Stimulated activated memory B cell treated with anti-CD40 and anti-IgM and Interleukin-4, amounts not matched to agents 10 μg/mL and 1 μg/mL and 100 μg/mL, for 72 hours (primary cell): ENCODE measurements around the gene UEVLD.
"Not testable (repeated sequence)": the region's sequence is repeated elsewhere in the genome, so short reads cannot be mapped to it uniquely, and the experiment has no call there.

Experiments
- ATAC-seq: fragments of 150-1000 bp; cut with Tn5 transposase; 2 replicates; pipeline ENCODE4 v1.10.0; 2021
- H3K27ac Mint-ChIP-seq: one replicate; pipeline ENCODE4 v1.8.0; 2022; ENCODE audit warnings: mild to moderate bottlenecking, mixed read lengths
- H3K27me3 Mint-ChIP-seq: one replicate; pipeline ENCODE4 v1.8.0; 2022; ENCODE audit warnings: mixed read lengths
- H3K36me3 Mint-ChIP-seq: one replicate; pipeline ENCODE4 v1.8.0; 2022; ENCODE audit warnings: mixed read lengths
- H3K4me1 Mint-ChIP-seq: one replicate; pipeline ENCODE4 v1.8.0; 2022; ENCODE audit warnings: mixed read lengths
- H3K4me3 Mint-ChIP-seq: one replicate; pipeline ENCODE4 v1.8.0; 2022; ENCODE audit warnings: mild to moderate bottlenecking, moderate library complexity, mixed read lengths
- H3K9me3 Mint-ChIP-seq: one replicate; pipeline ENCODE4 v1.8.0; 2022; ENCODE audit warnings: mixed read lengths

Gene UEVLD

DNA sequence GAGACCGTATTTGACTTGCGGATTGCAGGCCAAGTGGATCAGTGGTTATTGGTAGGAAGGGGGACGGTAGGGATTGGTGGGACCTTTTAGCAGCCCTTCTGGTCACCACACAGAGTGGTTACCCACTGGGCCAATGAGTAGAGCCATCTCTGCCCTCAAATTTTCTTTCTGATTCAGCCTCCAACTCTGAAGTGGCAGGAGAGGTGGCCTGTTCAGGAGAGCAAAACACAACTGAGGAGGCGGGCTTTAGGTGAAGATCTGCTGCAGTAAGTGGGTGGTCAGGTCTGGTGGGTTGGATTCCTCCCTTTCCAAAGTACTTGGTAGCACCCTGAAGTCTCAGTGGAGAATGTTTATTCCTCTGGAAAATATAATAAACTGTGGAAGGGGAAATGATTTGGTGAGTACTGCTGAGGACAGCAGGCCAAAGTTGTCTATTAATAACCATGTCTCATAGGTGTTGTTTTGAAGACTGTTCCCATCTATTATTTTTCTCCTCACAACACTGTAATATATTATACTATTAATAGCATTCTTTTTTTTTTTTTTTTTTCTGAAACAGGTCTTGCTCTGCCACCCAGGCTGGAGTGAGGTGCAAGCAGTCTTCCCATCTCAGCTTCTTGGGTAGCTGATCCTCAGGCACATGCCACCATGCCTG lies 12.5 kb upstream of the UEVLD start:
- no peaks in the 10 kb centered on the region for H3K27me3 Mint-ChIP-seq
- no peak for ATAC-seq
- no peak overlapping the region for H3K27ac Mint-ChIP-seq
- no peaks in the 10 kb centered on the region for H3K9me3 Mint-ChIP-seq
- no peak overlapping the region for H3K4me3 Mint-ChIP-seq
- H3K36me3 Mint-ChIP-seq: peaks cover 17% of the 10 kb centered on the region
- no peaks in the 10 kb centered on the region for H3K4me1 Mint-ChIP-seq

DNA sequence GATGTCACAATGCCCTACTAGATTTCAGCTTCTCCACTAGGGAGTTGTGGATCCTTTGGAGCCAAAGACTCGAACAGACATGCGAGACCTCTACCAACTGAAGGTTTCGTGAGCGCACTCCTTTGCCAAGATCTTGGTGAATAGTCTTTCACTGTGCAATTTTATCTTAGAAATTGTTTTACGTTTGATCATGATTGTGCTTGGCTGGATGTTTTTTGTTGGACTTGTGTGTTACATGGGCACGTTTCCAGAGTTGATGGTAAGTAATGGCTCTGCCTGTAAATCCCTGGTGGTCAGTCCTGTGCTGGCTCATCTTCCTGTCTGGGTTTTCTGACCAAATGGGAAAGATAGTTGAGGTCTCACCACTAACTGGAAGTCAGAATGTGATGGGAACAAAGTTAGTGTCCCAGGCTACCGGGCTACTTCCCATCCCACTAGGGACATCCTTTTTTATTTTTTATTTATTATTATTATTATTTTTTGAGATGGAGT lies 11.3 kb upstream of the UEVLD start, which contains the start of gene MISFA:
MISFA (plus strand) TSS at position 51 of the 492 bp plus-strand sequence; CDS start at position 191, 140 bp downstream.
- H3K27me3 Mint-ChIP-seq: no peaks in the 10 kb centered on the region
- no peaks in the 10 kb centered on the region for H3K4me1 Mint-ChIP-seq
- no peaks in the 10 kb centered on the region for H3K9me3 Mint-ChIP-seq
- no peak within 1 kb of the TSS for H3K27ac Mint-ChIP-seq
- H3K4me3 Mint-ChIP-seq: no peak within 1 kb of the TSS
- peaks cover 15% of the 10 kb centered on the region for H3K36me3 Mint-ChIP-seq
- no peak for ATAC-seq

DNA sequence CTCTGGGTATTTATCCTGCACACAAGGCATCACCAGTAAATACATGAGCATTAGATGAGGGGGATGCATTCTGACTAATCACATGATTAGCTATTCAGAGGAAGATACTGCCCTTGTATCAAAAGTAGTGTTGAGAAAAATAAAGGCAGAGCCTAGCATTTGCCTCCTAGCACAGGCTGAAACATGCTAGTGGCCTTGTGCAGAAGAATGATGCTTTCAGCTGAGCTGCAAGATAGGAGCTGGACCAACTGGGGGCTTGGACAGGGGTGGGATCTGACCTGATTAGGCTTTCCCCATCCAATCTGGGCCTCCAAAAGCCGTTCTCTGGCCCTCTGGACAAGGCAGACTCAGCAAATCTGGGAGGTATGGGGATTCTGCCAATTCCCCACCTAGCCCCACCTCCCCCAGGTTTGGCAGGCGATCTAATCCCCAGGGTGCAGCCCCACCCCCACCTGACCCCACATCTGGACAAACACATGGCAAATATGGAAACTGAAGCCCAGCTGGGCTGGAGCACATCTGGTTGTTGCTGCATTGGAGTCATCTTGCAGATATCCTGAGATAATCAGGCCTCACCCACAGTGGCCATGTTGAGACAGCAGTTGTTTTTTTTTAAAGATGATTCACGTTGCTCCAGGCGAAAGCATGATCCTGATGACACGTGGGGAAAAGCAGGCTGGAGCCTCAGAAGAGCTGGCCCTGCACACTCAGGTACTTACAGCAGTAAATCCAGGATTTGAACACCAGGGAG lies 6.6 kb upstream of the UEVLD start:
- H3K9me3 Mint-ChIP-seq: no peaks in the 10 kb centered on the region
- peaks cover 8% of the 10 kb centered on the region for H3K4me1 Mint-ChIP-seq
- no peak for ATAC-seq
- peaks cover 15% of the 10 kb centered on the region for H3K36me3 Mint-ChIP-seq
- no peak overlapping the region for H3K4me3 Mint-ChIP-seq
- no peaks in the 10 kb centered on the region for H3K27me3 Mint-ChIP-seq
- H3K27ac Mint-ChIP-seq: no peak overlapping the region

DNA sequence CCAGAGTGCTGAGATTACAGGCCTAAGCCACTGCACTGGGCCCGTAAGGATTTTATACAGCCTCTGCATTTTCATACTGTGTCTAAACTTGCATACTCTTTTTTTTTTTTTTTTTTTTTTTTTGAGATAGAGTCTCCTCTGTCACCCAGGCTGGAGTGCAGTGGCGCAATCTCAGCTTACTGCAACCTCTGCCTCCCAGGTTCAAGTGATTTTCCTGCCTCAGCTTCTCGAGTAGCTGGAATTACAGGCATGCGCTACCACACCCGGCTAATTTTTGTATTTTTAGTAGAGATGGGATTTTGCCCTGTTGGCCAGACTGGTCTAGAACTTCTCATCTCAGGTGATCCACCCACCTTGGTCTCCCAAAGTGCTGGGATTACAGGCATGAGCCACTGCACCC lies 5.6 kb upstream of the UEVLD start:
- not testable (repeated sequence) for ATAC-seq, H3K4me3 Mint-ChIP-seq, H3K27me3 Mint-ChIP-seq, H3K27ac Mint-ChIP-seq, H3K9me3 Mint-ChIP-seq, H3K4me1 Mint-ChIP-seq
- peaks cover 15% of the 10 kb centered on the region for H3K36me3 Mint-ChIP-seq

DNA sequence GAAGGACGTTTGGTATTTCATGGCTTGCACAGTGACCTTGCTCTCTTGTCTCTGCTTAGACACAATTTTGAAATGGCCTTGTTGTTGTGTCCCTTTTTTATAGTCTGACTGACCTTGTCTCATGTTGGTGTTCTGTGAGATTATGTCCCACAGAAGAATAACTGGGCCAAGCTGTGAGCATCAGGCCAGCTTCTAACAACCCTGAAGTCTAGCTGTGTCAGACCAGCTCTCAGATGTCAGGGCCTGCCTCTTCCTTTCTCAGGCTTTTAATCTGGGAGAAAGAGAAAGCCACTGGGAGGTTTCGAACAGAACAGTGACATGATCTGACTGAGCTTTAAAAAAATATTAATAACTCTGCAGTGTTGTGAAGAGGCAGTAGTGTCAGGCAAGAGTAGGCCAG lies 2.0 kb upstream of the UEVLD start:
- Mint-ChIP-seq H3K4me3 (no peak overlapping the region), H3K9me3 (no peaks in the 10 kb centered on the region), H3K27ac (no peak overlapping the region), H3K4me1 (peaks cover 8% of the 10 kb centered on the region), H3K36me3 (no peaks in the 10 kb centered on the region), H3K27me3 (no peaks in the 10 kb centered on the region)
- no peak for ATAC-seq

DNA sequence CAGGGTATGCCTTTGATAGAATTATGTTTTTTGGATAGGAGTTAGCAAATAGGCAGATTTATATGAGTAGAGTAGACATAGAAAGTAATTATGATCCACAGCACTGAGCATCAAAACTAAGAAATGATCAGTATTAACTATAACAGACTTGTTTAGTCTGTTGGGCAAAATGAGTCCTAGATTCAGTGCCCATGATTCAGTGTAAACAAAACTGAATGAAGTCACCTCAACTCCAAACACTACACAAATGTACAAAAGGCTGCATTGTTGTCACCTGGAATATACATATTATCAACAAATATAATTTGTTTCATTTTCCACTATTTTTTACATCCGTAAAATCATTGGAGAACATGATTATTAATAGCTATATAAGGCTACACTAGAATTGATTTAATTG lies 6.7 kb downstream of the UEVLD start:
- Mint-ChIP-seq H3K9me3 (no peaks in the 10 kb centered on the region), H3K4me3 (no peak overlapping the region), H3K4me1 (peaks cover 6% of the 10 kb centered on the region), H3K36me3 (peaks cover 21% of the 10 kb centered on the region), H3K27me3 (no peaks in the 10 kb centered on the region), H3K27ac (no peak overlapping the region)
- ATAC-seq: no peak

DNA sequence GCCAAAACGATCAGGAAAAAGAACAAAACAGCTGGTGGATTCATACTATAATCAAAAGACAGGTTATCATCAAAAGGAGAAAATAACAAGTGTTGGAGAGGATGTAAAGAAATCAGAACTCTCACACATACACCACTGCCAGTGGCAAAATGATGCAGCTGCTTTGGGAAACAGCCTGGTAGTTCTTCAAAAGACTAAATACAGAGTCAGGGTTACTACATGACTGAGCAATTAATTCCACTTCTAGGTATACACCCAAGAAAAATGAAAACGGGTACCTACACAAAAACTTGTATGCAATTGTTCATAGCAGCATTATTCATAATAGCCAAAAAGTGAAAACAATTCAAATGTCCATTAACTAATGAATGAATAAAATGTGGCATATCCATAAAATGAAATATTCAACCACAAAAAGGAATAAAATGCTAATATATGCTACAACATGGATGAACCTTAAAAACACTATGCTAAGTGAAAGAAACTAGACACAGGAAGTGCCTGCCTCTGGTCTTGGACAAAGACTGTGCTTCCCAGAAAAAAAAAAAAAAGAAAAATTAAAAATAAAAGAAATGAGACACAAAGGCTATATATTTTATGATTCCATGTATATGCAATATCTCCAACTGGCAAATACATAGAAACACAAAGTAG lies 8.3 kb downstream of the UEVLD start:
- no peak for ATAC-seq
- H3K36me3 Mint-ChIP-seq: peaks cover 31% of the 10 kb centered on the region
- H3K27me3 Mint-ChIP-seq: no peaks in the 10 kb centered on the region
- H3K9me3 Mint-ChIP-seq: no peaks in the 10 kb centered on the region
- H3K27ac Mint-ChIP-seq: no peak overlapping the region
- no peak overlapping the region for H3K4me3 Mint-ChIP-seq
- H3K4me1 Mint-ChIP-seq: peaks cover 6% of the 10 kb centered on the region

DNA sequence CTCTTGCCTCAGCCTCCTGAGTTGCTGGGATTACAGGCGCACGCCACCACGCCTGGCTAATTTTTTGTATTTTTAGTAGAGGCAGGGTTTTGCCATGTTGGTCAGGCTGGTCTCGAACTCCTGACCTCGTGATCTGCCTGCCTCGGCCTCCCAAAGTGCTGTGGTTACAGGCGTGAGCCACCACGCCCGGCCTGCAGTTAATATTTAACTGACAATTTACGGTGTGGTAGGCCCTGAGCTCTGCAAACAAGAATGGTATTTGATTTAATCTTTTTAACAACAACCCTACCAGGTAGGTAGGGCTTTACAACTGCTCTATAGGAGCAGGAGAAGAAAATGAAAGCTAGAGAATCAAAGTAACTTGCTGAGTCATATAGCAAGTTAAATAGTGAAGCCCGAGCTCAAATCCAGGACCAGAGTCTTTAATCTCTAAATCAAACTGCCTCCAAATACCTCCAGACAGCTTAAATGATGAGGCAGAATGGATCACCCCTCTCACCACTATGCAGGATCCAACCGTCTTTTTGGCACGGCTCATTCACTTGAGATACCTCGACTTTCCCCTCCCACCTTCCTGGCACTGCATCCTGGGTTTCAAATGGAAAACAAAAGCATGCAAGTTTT lies 9.4 kb downstream of the UEVLD start:
- Mint-ChIP-seq H3K4me3 (no peak overlapping the region), H3K27me3 (no peaks in the 10 kb centered on the region), H3K27ac (no peak overlapping the region), H3K36me3 (peaks cover 32% of the 10 kb centered on the region), H3K4me1 (peaks cover 6% of the 10 kb centered on the region), H3K9me3 (no peaks in the 10 kb centered on the region)
- ATAC-seq: no peak

DNA sequence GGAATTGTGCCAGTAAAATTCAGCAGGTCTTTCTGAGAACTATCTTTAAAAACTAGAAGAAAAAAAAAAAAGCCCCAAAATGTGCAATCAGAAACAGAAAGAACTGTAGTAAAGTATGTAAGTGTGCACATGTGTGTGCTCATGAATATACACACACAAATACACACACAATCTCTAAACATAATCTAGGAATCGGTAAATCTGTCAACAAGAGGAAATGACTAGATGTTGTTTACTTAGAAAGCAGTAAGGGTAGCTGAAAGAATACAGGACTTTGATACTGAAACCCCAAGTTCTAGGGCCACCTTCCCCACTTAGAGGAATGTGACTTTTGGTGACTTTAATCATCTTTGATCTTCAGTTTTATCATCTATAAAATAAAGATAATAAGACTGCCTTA lies 13.2 kb downstream of the UEVLD start:
- Mint-ChIP-seq H3K27me3 (no peaks in the 10 kb centered on the region), H3K4me1 (no peaks in the 10 kb centered on the region), H3K4me3 (no peak overlapping the region), H3K36me3 (peaks cover 52% of the 10 kb centered on the region), H3K27ac (no peak overlapping the region), H3K9me3 (no peaks in the 10 kb centered on the region)
- no peak for ATAC-seq

DNA sequence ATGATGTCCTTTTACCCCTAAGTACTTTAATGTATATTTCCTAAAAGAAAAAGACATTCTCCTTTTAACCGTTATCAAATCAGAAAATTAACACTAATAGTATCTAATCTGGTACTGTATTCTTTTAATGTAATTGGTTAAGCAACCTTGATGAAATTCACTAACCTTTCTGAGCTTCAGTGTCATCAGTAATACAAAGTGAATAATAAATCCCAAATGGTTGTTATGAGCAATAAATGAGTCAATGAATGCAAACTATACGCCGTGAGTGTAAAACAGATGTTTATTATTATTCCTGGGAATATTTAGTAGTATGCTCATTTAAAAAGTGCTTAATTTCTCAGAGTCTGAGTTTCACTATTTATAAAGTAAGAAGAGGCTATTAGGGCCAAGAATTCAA lies 21.5 kb downstream of the UEVLD start:
- no peak overlapping the region for H3K27ac Mint-ChIP-seq
- ATAC-seq: no peak
- H3K27me3 Mint-ChIP-seq: no peaks in the 10 kb centered on the region
- no peak overlapping the region for H3K4me3 Mint-ChIP-seq
- H3K9me3 Mint-ChIP-seq: no peaks in the 10 kb centered on the region
- no peaks in the 10 kb centered on the region for H3K4me1 Mint-ChIP-seq
- H3K36me3 Mint-ChIP-seq: peaks cover 14% of the 10 kb centered on the region

DNA sequence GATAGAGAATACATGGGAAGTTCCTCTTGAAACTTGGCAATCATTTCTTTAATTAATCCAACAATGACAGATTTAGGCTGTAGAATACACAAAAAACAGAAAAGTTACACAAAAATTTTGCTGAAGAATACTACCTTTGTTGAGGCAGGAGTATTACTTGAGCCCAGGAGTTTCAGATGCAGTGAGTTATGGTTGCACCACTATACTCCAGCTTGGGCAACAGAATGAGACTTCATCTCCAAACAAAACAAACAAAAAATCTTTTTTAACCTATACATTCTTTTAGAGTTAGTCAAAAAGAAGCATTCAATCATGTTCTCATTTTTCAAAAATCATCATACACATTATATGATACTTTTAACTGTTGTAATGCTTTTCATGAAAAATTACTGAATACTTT lies 22.1 kb downstream of the UEVLD start:
- Mint-ChIP-seq H3K36me3 (peaks cover 11% of the 10 kb centered on the region), H3K4me3 (no peak overlapping the region), H3K27ac (no peak overlapping the region), H3K9me3 (no peaks in the 10 kb centered on the region), H3K27me3 (no peaks in the 10 kb centered on the region), H3K4me1 (no peaks in the 10 kb centered on the region)
- no peak for ATAC-seq

DNA sequence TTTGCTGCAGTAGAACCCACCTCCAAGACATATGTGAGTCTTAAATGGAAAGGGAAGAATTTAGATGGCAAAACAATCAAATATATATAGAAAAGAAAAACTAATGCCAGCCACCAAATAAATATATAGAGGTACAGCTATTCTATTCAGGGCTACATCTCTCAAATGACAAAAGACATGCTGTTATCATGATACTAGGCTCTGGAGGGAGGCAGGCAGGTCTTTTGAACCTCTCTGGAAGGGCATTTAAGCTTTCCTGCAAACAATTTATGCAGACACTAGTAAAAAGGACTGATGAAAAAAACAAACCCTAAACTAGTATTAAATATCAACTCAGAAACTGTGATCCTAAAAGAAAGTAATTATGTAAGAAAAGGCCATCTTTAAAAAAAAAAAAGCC lies 24.4 kb downstream of the UEVLD start:
- no peaks in the 10 kb centered on the region for H3K9me3 Mint-ChIP-seq
- no peak overlapping the region for H3K4me3 Mint-ChIP-seq
- ATAC-seq: no peak
- H3K27ac Mint-ChIP-seq: no peak overlapping the region
- H3K27me3 Mint-ChIP-seq: no peaks in the 10 kb centered on the region
- H3K36me3 Mint-ChIP-seq: peaks cover 17% of the 10 kb centered on the region
- no peaks in the 10 kb centered on the region for H3K4me1 Mint-ChIP-seq

DNA sequence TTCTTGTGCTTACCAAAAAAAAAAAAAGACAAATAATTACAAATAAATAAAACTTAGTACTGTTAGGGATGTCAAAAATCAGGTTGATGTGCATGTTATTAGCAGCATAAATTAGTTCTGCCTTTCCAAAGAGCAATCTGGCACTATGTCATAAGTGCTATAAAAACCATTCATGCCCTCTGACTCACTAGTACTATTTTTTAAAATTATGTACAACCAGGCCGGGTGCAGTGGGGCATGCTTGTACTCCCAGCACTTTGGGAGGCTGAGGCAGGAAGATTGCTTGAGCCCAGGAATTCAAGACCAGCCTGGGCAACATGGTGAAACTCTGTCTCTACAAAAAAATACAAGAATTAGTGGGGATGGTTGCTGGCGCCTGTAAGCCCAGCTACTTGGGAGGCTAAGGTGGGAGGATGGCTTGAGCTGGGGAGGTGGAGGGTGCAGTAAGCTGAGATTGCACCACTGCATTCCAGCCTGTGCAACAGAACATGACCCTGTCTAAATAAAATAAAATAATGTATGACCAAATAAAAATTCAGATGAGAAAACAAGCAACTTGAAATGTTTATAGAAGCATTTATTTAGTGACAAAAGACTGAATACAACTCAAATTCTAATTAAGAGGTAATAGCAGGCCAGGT lies 25.3 kb downstream of the UEVLD start:
- Mint-ChIP-seq H3K9me3 (no peaks in the 10 kb centered on the region), H3K27me3 (no peaks in the 10 kb centered on the region), H3K36me3 (peaks cover 20% of the 10 kb centered on the region), H3K4me3 (no peak overlapping the region), H3K4me1 (no peaks in the 10 kb centered on the region), H3K27ac (no peak overlapping the region)
- no peak for ATAC-seq

DNA sequence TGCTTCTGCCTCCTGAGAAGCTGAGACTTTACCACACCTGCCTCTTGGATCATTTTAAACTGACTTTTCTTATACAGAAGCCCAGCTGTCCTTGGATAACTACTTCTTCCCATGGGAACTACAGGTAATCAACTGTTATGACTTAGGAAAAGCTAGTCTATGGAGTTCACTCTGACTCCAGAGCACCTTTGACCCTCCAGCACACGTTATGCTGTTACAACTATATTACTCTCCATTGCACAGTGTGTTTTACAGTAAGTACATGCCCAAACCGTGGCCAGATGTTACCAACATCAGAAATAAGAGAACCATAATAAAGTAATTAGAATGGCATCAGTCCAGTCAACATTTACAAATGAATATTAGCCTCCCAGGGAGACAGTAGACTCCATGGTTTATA lies 40.5 kb downstream of the UEVLD start:
- no peaks in the 10 kb centered on the region for H3K4me1 Mint-ChIP-seq
- H3K9me3 Mint-ChIP-seq: no peaks in the 10 kb centered on the region
- no peak overlapping the region for H3K27ac Mint-ChIP-seq
- H3K4me3 Mint-ChIP-seq: no peak overlapping the region
- H3K27me3 Mint-ChIP-seq: no peaks in the 10 kb centered on the region
- ATAC-seq: no peak
- peaks cover 35% of the 10 kb centered on the region for H3K36me3 Mint-ChIP-seq
